Caki2 (cell line): ENCODE measurements around the gene RCOR1. TPM values are rescaled to one million over a fixed set of nuclear protein-coding genes. Genes with fewer than 3 reads are reported as not detected.
A peak's percentile ranks its signal among the peaks of the same experiment; 100 is the strongest.

Source experiments
- DNase-seq: peaks from one replicate; pipeline ENCODE4 v3.0.0-alpha.2; 2015; ENCODE audit warnings: low read depth
- in situ Hi-C: cut with HindIII; loops from 2 replicates; pipeline ENCODE4 v1.10.0; 2016; ENCODE audit warnings: low sequenced_read_pairs, low pct_unique_long_range_greater_than_20kb, mixed read lengths
- total RNA-seq: library from RNA; depleted of rRNA; stranded (reverse); fragments of >200 nt; shearing (Covaris generic); gene quantifications from 2 replicates; pipeline ENCODE4 v1.2.3, GENCODE V29; 2014; ENCODE audit warnings: low replicate concordance

RCOR1 gene
- total RNA-seq, 1 experiment from 2014 or later = 6.1 TPM

- DNase-seq = no peak
- in situ Hi-C loops = no loop called here
These were observed 61.8 kb downstream of the RCOR1 start for GRCh38 chr14:102654298-102654697.

GRCh38 chr14:102655137-102655536 is 62.7 kb downstream of the RCOR1 start:
- DNase-seq = peak; percentile 13
- in situ Hi-C loops = no loop called here

GRCh38 chr14:102659797-102660196 is 67.3 kb downstream of the RCOR1 start:
- peak; percentile 27 for DNase-seq
- in situ Hi-C loops = no loop called here

- DNase-seq = no peak
- in situ Hi-C loops = no loop called here
These were observed 69.2 kb downstream of the RCOR1 start for GRCh38 chr14:102661614-102662013.

- in situ Hi-C loops = no loop called here
- DNase-seq = no peak
These were observed 70.4 kb downstream of the RCOR1 start for GRCh38 chr14:102662636-102663430.

- in situ Hi-C loops = no loop called here
- DNase-seq = no peak
These were observed 71.0 kb downstream of the RCOR1 start for GRCh38 chr14:102663440-102663839.

GRCh38 chr14:102665621-102666020 is 73.2 kb downstream of the RCOR1 start:
- DNase-seq = no peak
- in situ Hi-C loops = no loop called here

- no peak for DNase-seq
- in situ Hi-C loops = no loop called here
These were observed 74.2 kb downstream of the RCOR1 start for GRCh38 chr14:102666635-102667034.

GRCh38 chr14:102667703-102668102 is 75.3 kb downstream of the RCOR1 start:
- no peak for DNase-seq
- in situ Hi-C loops = no loop called here

- in situ Hi-C loops = no loop called here
These were observed 75.9 kb downstream of the RCOR1 start for GRCh38 chr14:102668291-102668873.

GRCh38 chr14:102671410-102671809 is 79.0 kb downstream of the RCOR1 start:
- in situ Hi-C loops = no loop called here

More at GRCh38 chr14:102668291-102668873, 75.9 kb downstream of the RCOR1 start:
- DNase-seq = no peak

GRCh38 chr14:102672410-102672960 is 80.0 kb downstream of the RCOR1 start:
- in situ Hi-C loops = no loop called here
- no peak for DNase-seq

More at GRCh38 chr14:102671410-102671809, 79.0 kb downstream of the RCOR1 start:
- no peak for DNase-seq

- peak; percentile 34 for DNase-seq
- in situ Hi-C loops = no loop called here
These were observed 82.9 kb downstream of the RCOR1 start for GRCh38 chr14:102675396-102675795.

GRCh38 chr14:102678394-102678793 is 85.9 kb downstream of the RCOR1 start:
- DNase-seq = no peak
- in situ Hi-C loops = no loop called here

- in situ Hi-C loops = no loop called here
- DNase-seq = no peak
These were observed 91.2 kb downstream of the RCOR1 start for GRCh38 chr14:102683399-102684297.

GRCh38 chr14:102684298-102684663 is 91.8 kb downstream of the RCOR1 start:
- no peak for DNase-seq
- in situ Hi-C loops = no loop called here

- in situ Hi-C loops = no loop called here
- DNase-seq = no peak
These were observed 93.8 kb downstream of the RCOR1 start for GRCh38 chr14:102686196-102686801.

GRCh38 chr14:102688290-102688689 is 95.8 kb downstream of the RCOR1 start:
- in situ Hi-C loops = no loop called here
- no peak for DNase-seq
